ENCODE results near the gene ABLIM2.

ABLIM2 gene

DNA sequence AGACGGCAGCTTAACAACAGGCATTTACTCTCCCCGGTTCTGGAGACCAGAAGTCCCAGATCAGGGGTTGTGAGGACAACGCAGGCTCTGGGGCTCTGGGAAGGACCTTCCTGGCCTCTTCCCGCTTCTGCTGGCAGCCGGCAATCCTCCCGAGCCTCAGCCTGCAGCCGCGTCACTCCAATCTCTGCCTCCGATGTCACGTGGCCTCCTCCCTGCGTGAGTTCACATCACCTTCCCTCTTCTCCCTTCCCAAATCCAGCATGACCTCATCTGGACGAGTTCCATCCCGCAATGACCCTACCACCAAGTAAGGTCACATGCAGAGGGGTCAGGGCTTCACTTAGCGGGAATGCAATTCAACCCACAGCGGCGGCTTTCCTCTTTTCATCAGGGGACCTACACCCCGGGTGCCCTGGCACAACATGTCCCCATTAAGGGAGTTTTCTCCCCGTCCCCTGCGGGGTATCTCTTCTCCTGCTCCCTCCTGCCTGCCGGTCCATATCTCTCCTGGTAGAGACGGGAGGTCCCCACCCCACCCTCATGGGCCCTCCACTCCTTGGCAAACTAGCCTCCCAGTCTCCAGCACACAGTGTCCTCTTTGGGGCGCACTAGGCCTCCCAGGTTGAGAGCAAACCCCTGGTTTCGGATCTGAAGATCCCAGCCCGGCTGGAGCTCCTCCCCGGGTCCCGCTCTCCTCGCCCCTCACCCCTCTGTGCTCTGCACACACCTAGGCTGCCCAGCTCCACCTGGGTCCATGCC is 25.5 kb downstream of the ABLIM2 start:
- TF ChIP-seq TCF4 (CRISPR knock-in tag; IDR thresholded peaks at IDR 0.05; ENCODE audit: borderline replicate concordance) (no peak), SNAI2 (CRISPR knock-in tag; IDR thresholded peaks at IDR 0.05) (no peak), RARB (CRISPR knock-in tag; IDR thresholded peaks at IDR 0.05) (no peak), ZNF70 (CRISPR knock-in tag; IDR thresholded peaks at IDR 0.05) (no peak), PATZ1 (CRISPR knock-in tag; IDR thresholded peaks at IDR 0.05; ENCODE audit: borderline replicate concordance) (no peak), ISL1 (CRISPR knock-in tag; IDR thresholded peaks at IDR 0.05) (no peak), BACH2 (CRISPR knock-in tag; IDR thresholded peaks at IDR 0.05; ENCODE audit: borderline replicate concordance) (no peak)
- no peak for ATAC-seq

- no peak for TF ChIP-seq ZFP3 (CRISPR knock-in tag; IDR thresholded peaks at IDR 0.05)
- TF ChIP-seq POU6F1 (CRISPR knock-in tag; IDR thresholded peaks at IDR 0.05; ENCODE audit: borderline replicate concordance, low read depth): no peak
- no peak for TF ChIP-seq OSR1 (CRISPR knock-in tag; IDR thresholded peaks at IDR 0.05)
- TF ChIP-seq CREB5 (CRISPR knock-in tag; IDR thresholded peaks at IDR 0.05; ENCODE audit: low read depth): no peak
- no peak for TF ChIP-seq SNAI2 (CRISPR knock-in tag; IDR thresholded peaks at IDR 0.05)
- TF ChIP-seq PPARA (CRISPR knock-in tag; IDR thresholded peaks at IDR 0.05; ENCODE audit: borderline replicate concordance): no peak
- TF ChIP-seq ISL1 (CRISPR knock-in tag; IDR thresholded peaks at IDR 0.05): no peak
- TF ChIP-seq GLIS3 (CRISPR knock-in tag; IDR thresholded peaks at IDR 0.05): no peak
- no peak for TF ChIP-seq ZC3H10 (CRISPR knock-in tag; IDR thresholded peaks at IDR 0.05)
- no peak for TF ChIP-seq RARB (CRISPR knock-in tag; IDR thresholded peaks at IDR 0.05)
- no peak for TF ChIP-seq ARNTL (CRISPR knock-in tag; IDR thresholded peaks at IDR 0.05; ENCODE audit: borderline replicate concordance, low read depth)
- no peak for ATAC-seq
Measured at GRCh38 chr4:8132400-8132799, 26.2 kb downstream of the ABLIM2 start.

- no peak for TF ChIP-seq ZNF8 (CRISPR knock-in tag; IDR thresholded peaks at IDR 0.05)
- TF ChIP-seq ESRRG (CRISPR knock-in tag; IDR thresholded peaks at IDR 0.05): no peak
- TF ChIP-seq ZNF565 (CRISPR knock-in tag; conservative IDR thresholded peaks at IDR 0.05; ENCODE audit: low read depth): no peak
- TF ChIP-seq OSR1 (CRISPR knock-in tag; IDR thresholded peaks at IDR 0.05): no peak
- no peak for TF ChIP-seq RARB (CRISPR knock-in tag; IDR thresholded peaks at IDR 0.05)
- no peak for TF ChIP-seq ZFP3 (CRISPR knock-in tag; IDR thresholded peaks at IDR 0.05)
- no peak for TF ChIP-seq CSDC2 (CRISPR knock-in tag; IDR thresholded peaks at IDR 0.05)
- no peak for TF ChIP-seq POU6F1 (CRISPR knock-in tag; IDR thresholded peaks at IDR 0.05; ENCODE audit: borderline replicate concordance, low read depth)
- no peak for ATAC-seq
Measured at GRCh38 chr4:8131826-8132225, 26.8 kb downstream of the ABLIM2 start.

DNA sequence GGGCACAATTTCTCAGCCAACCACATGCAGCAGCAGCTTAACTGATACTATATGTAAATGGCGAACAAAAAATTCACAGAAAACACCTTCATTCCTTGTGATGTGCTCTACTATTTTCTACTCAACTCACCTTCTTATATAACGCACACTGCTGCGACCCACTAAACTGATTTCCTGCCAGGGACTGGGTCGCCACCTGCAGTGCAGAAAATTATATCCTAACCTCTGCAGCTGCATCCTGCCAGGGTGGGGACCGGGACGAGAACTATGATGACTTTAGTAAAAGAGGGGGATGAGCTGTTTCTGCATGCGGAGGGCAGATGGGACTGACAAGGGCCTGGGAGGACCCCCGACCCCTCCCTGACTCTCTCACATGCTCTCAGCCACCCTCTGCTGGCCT is 27.4 kb downstream of the ABLIM2 start:
- ATAC-seq: no peak
- no peak for TF ChIP-seq ZNF70 (CRISPR knock-in tag; IDR thresholded peaks at IDR 0.05)
- no peak for TF ChIP-seq ARNTL (CRISPR knock-in tag; IDR thresholded peaks at IDR 0.05; ENCODE audit: borderline replicate concordance, low read depth)
- TF ChIP-seq SNAI2 (CRISPR knock-in tag; IDR thresholded peaks at IDR 0.05): no peak
- no peak for TF ChIP-seq TOX (CRISPR knock-in tag; IDR thresholded peaks at IDR 0.05; ENCODE audit: borderline replicate concordance)
- TF ChIP-seq CSRNP3 (CRISPR knock-in tag; IDR thresholded peaks at IDR 0.05): no peak
- TF ChIP-seq ISL1 (CRISPR knock-in tag; IDR thresholded peaks at IDR 0.05): no peak

Data from SK-N-SH treated with all-trans-retinoic acid at 6 μM for 48 hours (cell line).